Body of pancreas (tissue), 4 donors: ENCODE measurements around the gene TCHH. TPM values are rescaled to one million over a fixed set of nuclear protein-coding genes. Genes with fewer than 3 reads are reported as not detected.

Source experiments
- ATAC-seq: fragments of 150-250 bp; one replicate; pipeline ENCODE4 v1.9.1; 2016
- DNase-seq, 4 donors: peaks; one replicate each; pipeline ENCODE4 v3.0.0-alpha.2; 2019
- H3K27ac ChIP-seq, 4 donors: fragments of 200-600 bp; sonication (generic); 1 replicate in 3 of 4; 2 replicates in 1 of 4; pipeline versions ENCODE4 v1.5.1 to v1.6.1; 2016 to 2019; ENCODE audit warnings: mild to moderate bottlenecking in 1 of 4, mixed read lengths in 1 of 4, moderate library complexity in 1 of 4
- H3K27me3 ChIP-seq, 2 donors: fragments of 200-600 bp; sonication (generic); one replicate each; pipeline ENCODE4 v1.6.0; 2016; ENCODE audit warnings: mild to moderate bottlenecking in 1 of 2
- H3K36me3 ChIP-seq, 2 donors: fragments of 200-600 bp; sonication (generic); replicated peaks in 1 of 2; 2 replicates each; pipeline ENCODE4 v1.5.1; 2016; ENCODE audit warnings: low read depth in 2 of 2; ENCODE audit not compliant: insufficient read depth in 1 of 2
- H3K4me1 ChIP-seq: fragments of 200-600 bp; sonication (generic); one replicate; pipeline ENCODE4 v1.6.0; 2016
- H3K4me3 ChIP-seq, 2 donors: fragments of 200-600 bp; sonication (generic); 1 replicate in 1 of 2; 2 replicates in 1 of 2; pipeline ENCODE4 v1.5.1; 2016 to 2019
- H3K9me3 ChIP-seq, 3 donors: fragments of 200-600 bp; sonication (generic); 1 replicate in 2 of 3; 2 replicates in 1 of 3; pipeline ENCODE4 v1.5.1; 2016
- POLR2A ChIP-seq, 3 donors: fragments of 450-650 bp; IDR thresholded peaks; one replicate each; pipeline ENCODE4 v1.6.1; 2016; ENCODE audit warnings: antibody characterized with exemption in 3 of 3, mild to moderate bottlenecking in 2 of 3
- WGBS, 2 donors: methylation state at CpG; one replicate each; pipeline ENCODE4 v1.1.5; 2017; 5-methylcytosine and 5-hydroxymethylcytosine counted together
- intact Hi-C: fragments of 100-400 bp; cut with DNase I; formaldehyde crosslinking; loops from one replicate; pipeline ENCODE4 v1.15.1; 2023
- total RNA-seq, 2 donors: library from RNA; depleted of rRNA; stranded (reverse); fragments of >200 nt; gene quantifications; one replicate each; pipeline ENCODE4 v1.1.0, GENCODE V29; 2016
- TF ChIP-seq, protein P1 (sequence below), 7 experiments: fragments of 450-650 bp in 4 of 7; fragments of 200-600 bp in 3 of 7; sonication (generic) in 3 of 7; IDR thresholded peaks; one replicate each; pipeline ENCODE4 v1.5.1; 2016 to 2019; ENCODE audit warnings: antibody characterized with exemption in 7 of 7

TCHH gene
- under 1 TPM in 1 of 2 donors, not detected in 1; under 0.01 TPM for total RNA-seq

- H3K27ac ChIP-seq: no peak within 1 kb of the TSS
- no peaks in the 10 kb centered on the region for H3K9me3 ChIP-seq
- H3K36me3 ChIP-seq: no peaks in the 10 kb centered on the region
- H3K4me3 ChIP-seq: no peak within 1 kb of the TSS
- WGBS, 2 donors: 38 to 46% methylated on average over 4 of the region's 4 CpGs
- peaks cover 25% of the 10 kb centered on the region for H3K4me1 ChIP-seq
- TF ChIP-seq, protein P1, sequence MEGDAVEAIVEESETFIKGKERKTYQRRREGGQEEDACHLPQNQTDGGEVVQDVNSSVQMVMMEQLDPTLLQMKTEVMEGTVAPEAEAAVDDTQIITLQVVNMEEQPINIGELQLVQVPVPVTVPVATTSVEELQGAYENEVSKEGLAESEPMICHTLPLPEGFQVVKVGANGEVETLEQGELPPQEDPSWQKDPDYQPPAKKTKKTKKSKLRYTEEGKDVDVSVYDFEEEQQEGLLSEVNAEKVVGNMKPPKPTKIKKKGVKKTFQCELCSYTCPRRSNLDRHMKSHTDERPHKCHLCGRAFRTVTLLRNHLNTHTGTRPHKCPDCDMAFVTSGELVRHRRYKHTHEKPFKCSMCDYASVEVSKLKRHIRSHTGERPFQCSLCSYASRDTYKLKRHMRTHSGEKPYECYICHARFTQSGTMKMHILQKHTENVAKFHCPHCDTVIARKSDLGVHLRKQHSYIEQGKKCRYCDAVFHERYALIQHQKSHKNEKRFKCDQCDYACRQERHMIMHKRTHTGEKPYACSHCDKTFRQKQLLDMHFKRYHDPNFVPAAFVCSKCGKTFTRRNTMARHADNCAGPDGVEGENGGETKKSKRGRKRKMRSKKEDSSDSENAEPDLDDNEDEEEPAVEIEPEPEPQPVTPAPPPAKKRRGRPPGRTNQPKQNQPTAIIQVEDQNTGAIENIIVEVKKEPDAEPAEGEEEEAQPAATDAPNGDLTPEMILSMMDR (IDR thresholded peaks at IDR 0.05): no peak
- no peak for TF ChIP-seq POLR2A (IDR thresholded peaks at IDR 0.05)
- peaks cover 0 to 32% of the 10 kb centered on the region in 2 donors for H3K27me3 ChIP-seq
- DNase-seq (no peak), ATAC-seq (no peak)
- intact Hi-C loops: no loop called here
Observed at GRCh38 chr1:152115344-152115743, at the start of gene TCHH. TSS of gene TCHH (minus strand) at chr1:152115444. CDS start at chr1:152114080, 1,364 bp downstream.

DNA sequence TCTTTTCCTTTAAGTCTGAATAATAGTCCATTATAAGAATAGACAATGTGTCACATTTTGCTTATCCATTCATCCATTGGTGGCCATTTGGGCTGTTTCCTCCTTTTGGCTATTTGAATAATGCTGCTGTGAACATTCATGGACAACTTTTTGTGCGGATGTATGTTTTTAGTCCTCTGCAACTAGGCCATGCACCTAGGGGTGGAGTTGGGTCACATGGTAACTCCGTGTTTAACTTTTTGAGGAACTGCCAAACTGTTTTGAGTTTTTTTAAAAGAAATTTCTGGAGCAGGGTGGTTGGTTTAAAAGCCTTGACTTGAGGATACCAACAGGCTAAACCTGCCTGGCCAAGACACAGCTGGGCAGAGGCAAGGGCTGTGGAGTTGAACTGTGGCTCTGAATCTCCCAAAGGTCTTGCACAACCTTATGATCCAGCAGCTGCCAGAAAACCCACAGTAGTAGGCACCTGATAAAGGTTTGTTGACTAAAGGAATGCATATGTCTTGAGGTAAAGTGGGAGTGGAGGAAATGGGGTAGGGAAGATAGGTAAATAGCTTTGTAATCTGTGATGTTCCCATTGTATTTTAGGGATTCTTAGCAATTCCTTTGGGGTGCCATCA is 49.4 kb upstream of the TCHH start:
- H3K4me1 ChIP-seq: peaks cover 4% of the 10 kb centered on the region
- 49 to 57% methylated on average over 2 of the region's 2 CpGs for WGBS, 2 donors
- peak; percentile 31 to 67 (median 52) for DNase-seq
- H3K27me3 ChIP-seq: no peaks in the 10 kb centered on the region
- H3K27ac ChIP-seq: peak overlapping the region in 1 of 4 donors; percentile 24
- peak; percentile 68 for ATAC-seq
- H3K9me3 ChIP-seq: no peaks in the 10 kb centered on the region
- H3K4me3 ChIP-seq: no peak overlapping the region
- no peak for TF ChIP-seq POLR2A (IDR thresholded peaks at IDR 0.05)
- TF ChIP-seq, protein P1 (IDR thresholded peaks at IDR 0.05): no peak
- no peaks in the 10 kb centered on the region for H3K36me3 ChIP-seq
- intact Hi-C loops: no loop called here

GRCh38 chr1:152162792-152163463 is 47.7 kb upstream of the TCHH start:
- H3K36me3 ChIP-seq: no peaks in the 10 kb centered on the region
- no peaks in the 10 kb centered on the region for H3K9me3 ChIP-seq
- intact Hi-C loops: no loop called here
- ATAC-seq (peak; percentile 48), DNase-seq (no peak)
- no peak for TF ChIP-seq POLR2A (IDR thresholded peaks at IDR 0.05)
- TF ChIP-seq, protein P1 (IDR thresholded peaks at IDR 0.05): no peak
- no peak overlapping the region for H3K27ac ChIP-seq
- 17% methylated on average over 1 of the region's 1 CpG for WGBS, 2 donors
- H3K4me1 ChIP-seq: no peaks in the 10 kb centered on the region
- no peaks in the 10 kb centered on the region for H3K27me3 ChIP-seq
- no peak overlapping the region for H3K4me3 ChIP-seq

- Histone ChIP-seq H3K4me1 (no peaks in the 10 kb centered on the region), H3K27me3 (no peaks in the 10 kb centered on the region), H3K9me3 (no peaks in the 10 kb centered on the region), H3K4me3 (no peak overlapping the region), H3K36me3 (no peaks in the 10 kb centered on the region), H3K27ac (no peak overlapping the region)
- DNase-seq: peak in 1 of 4 donors; percentile 16
- TF ChIP-seq POLR2A (IDR thresholded peaks at IDR 0.05): no peak
- TF ChIP-seq, protein P1 (IDR thresholded peaks at IDR 0.05): no peak
- no peak for ATAC-seq
- intact Hi-C loops: no loop called here
- 61 to 63% methylated on average over 3 of the region's 3 CpGs for WGBS, 2 donors
Observed at GRCh38 chr1:152160576-152160975, 45.3 kb upstream of the TCHH start.
